GM18868 (cell line): ENCODE measurements around the gene MEF2D.

Experiments
- ATAC-seq: cut with Tn5 transposase; IDR thresholded peaks from one replicate; pipeline ENCODE4 v1.9.1; 2021; ENCODE audit warnings: mild to moderate bottlenecking, moderate library complexity; ENCODE audit not compliant: unreplicated experiment

MEF2D gene

GRCh38 chr1:156489166-156489934 lies 11.2 kb downstream of the MEF2D start:
- peak; percentile 12 for ATAC-seq

- ATAC-seq, result peak; percentile 58
Observed at GRCh38 chr1:156488566-156489165, 11.9 kb downstream of the MEF2D start.

GRCh38 chr1:156487862-156488261 lies 12.7 kb downstream of the MEF2D start:
- ATAC-seq, result peak; percentile 32

- ATAC-seq, result no peak
Observed at GRCh38 chr1:156486421-156487344, 13.9 kb downstream of the MEF2D start.

GRCh38 chr1:156485984-156486383 lies 14.6 kb downstream of the MEF2D start:
- ATAC-seq, result no peak

- ATAC-seq, result no peak
Observed at GRCh38 chr1:156484480-156485058, 16.0 kb downstream of the MEF2D start.

- ATAC-seq, result no peak
Observed at GRCh38 chr1:156483397-156483796, 17.2 kb downstream of the MEF2D start.

- ATAC-seq, result no peak
Observed at GRCh38 chr1:156482276-156482675, 18.3 kb downstream of the MEF2D start.

GRCh38 chr1:156481527-156481926 lies 19.0 kb downstream of the MEF2D start:
- ATAC-seq, result peak; percentile 59

GRCh38 chr1:156480411-156481192 lies 20.0 kb downstream of the MEF2D start:
- ATAC-seq, result peak; percentile 56

- no peak for ATAC-seq
Observed at GRCh38 chr1:156480016-156480370, 20.6 kb downstream of the MEF2D start.

GRCh38 chr1:156479093-156480015 lies 21.2 kb downstream of the MEF2D start:
- ATAC-seq, result no peak

GRCh38 chr1:156478250-156478627 lies 22.3 kb downstream of the MEF2D start:
- no peak for ATAC-seq

GRCh38 chr1:156477526-156478249 lies 22.9 kb downstream of the MEF2D start:
- ATAC-seq, result no peak

- ATAC-seq, result no peak
Observed at GRCh38 chr1:156476501-156477298, 23.9 kb downstream of the MEF2D start.

GRCh38 chr1:156475568-156476500 lies 24.7 kb downstream of the MEF2D start:
- ATAC-seq, result no peak

GRCh38 chr1:156474966-156475365 lies 25.6 kb downstream of the MEF2D start:
- no peak for ATAC-seq
